ENCODE data around the gene TNFRSF4. TPM values are rescaled to one million over a fixed set of nuclear protein-coding genes. Genes with fewer than 3 reads are reported as not detected.

The TNFRSF4 gene
- total and polyA plus RNA-seq, 2 of the 8 experiments (the other 6 are each of a cell fraction or from before 2014, with no cell fraction given): 0.06 TPM; not detected in 1

- no peak for FAIRE-seq
- no peaks in the 10 kb centered on the region for H3K23me2 ChIP-seq (ENCODE audit: low read depth, low read length)
- no peak overlapping the region for H4K91ac ChIP-seq (replicated peaks; ENCODE audit: insufficient read length, low read length)
- H3K23ac ChIP-seq (ENCODE audit: insufficient read length): no peak overlapping the region
- DNase-seq (ENCODE audit: low read depth in 1 of 2, low spot score in 2 of 2): no peak
- H3K4ac ChIP-seq (replicated peaks; ENCODE audit: insufficient read length, low read depth, low read length): no peak overlapping the region
- H3K27ac ChIP-seq (ENCODE audit: low read depth, low read length): no peak overlapping the region; the same call in 1 of the 2 replicates
- no peak overlapping the region for H2AK5ac ChIP-seq (ENCODE audit: low read depth, low read length)
- peak overlapping the region; percentile 78; the same call in 1 of the 2 replicates for H2BK5ac ChIP-seq (ENCODE audit: low read depth, low read length)
- no peak overlapping the region for H2BK20ac ChIP-seq (ENCODE audit: low read length)
- no peaks in the 10 kb centered on the region for H3K9me3 ChIP-seq (ENCODE audit: insufficient read depth in 2 of 2, low read depth in 1 of 2, low read length in 1 of 2)
- H3K4me3 ChIP-seq (ENCODE audit: extremely low read depth in 1 of 4, insufficient read depth in 2 of 4, low read depth in 3 of 4, low read length in 4 of 4): no peak overlapping the region
- ChIA-PET POLR2A (ENCODE audit: partially characterized antibody) (interaction anchor here (1.5 kb wide), 1 partner anchor 13 kb away, joined by 7 read pairs; no protein-coding TSS in a partner anchor), CTCF (ENCODE audit: partially characterized antibody) (interaction anchor here (0.6 to 2.0 kb wide), 6 partner anchors 10 to 193 kb away, joined by 3 to 11 read pairs (median 4); partner anchors contain the start of gene B3GALT6)
- H3K18ac ChIP-seq (ENCODE audit: extremely low read depth, low read length): peak overlapping the region; percentile 6; the same call in 1 of the 2 replicates
- peaks cover 7 to 31% of the 10 kb centered on the region in 2 experiments for H4K20me1 ChIP-seq (replicated peaks in 1 of 2; ENCODE audit: control insufficient read depth in 1 of 2, insufficient read depth in 2 of 2, low read length in 2 of 2)
- H2BK15ac ChIP-seq (ENCODE audit: low read length): no peak overlapping the region
- 88% methylated on average over 23 of the region's 31 CpGs; no CpG with 5 or more reads in 1 of the 2 experiments for WGBS, 2 experiments (ENCODE audit: extremely low coverage in 1 of 2, insufficient coverage in 1 of 2, insufficient read length in 1 of 2, insufficient replicate concordance in 2 of 2, low coverage in 1 of 2, low lambda C conversion rate in 2 of 2, missing lambda C conversion rate in 1 of 2)
- H3K14ac ChIP-seq (ENCODE audit: insufficient read length): no peak overlapping the region
- H3K4me2 ChIP-seq (ENCODE audit: insufficient read depth in 1 of 2, low read depth in 2 of 2, low read length in 2 of 2): peak overlapping the region; percentile 28 to 33; a peak in 3 of 4 replicates
- H3K27me3 ChIP-seq (replicated peaks in 1 of 4; ENCODE audit: control insufficient read depth in 3 of 4, extremely low read depth in 1 of 4, insufficient read depth in 3 of 4, low read length in 3 of 4): no peaks in the 10 kb centered on the region
- peak overlapping the region; percentile 63; the same call in 1 of the 2 replicates for H2BK12ac ChIP-seq (ENCODE audit: low read depth, low read length)
- no peak overlapping the region for H3K9ac ChIP-seq (replicated peaks in 1 of 4; ENCODE audit: extremely low read depth in 1 of 4, low read depth in 3 of 4, low read length in 3 of 4)
- peak overlapping the region; percentile 45 for H4K5ac ChIP-seq (ENCODE audit: insufficient read length, low read depth, low read length)
- H2AFZ ChIP-seq (ENCODE audit: low read length): no peak overlapping the region
- peaks cover 0 to 14% (median 8%) of the 10 kb centered on the region in 4 experiments; a peak in 6 of 7 replicates for H3K4me1 ChIP-seq (replicated peaks in 1 of 4; ENCODE audit: control insufficient read depth in 3 of 4, insufficient read depth in 4 of 4, low read length in 3 of 4)
- peaks cover 0 to 5% of the 10 kb centered on the region in 2 experiments; a peak in 1 of 4 replicates for H3K79me2 ChIP-seq (ENCODE audit: control insufficient read depth in 1 of 2, insufficient read depth in 2 of 2, low read length in 2 of 2)
- H3K79me1 ChIP-seq (ENCODE audit: low read depth, low read length): peaks cover 8% of the 10 kb centered on the region
- H3K56ac ChIP-seq (replicated peaks; ENCODE audit: insufficient read length, low read depth, low read length): no peak overlapping the region
- peak overlapping the region; percentile 66 for H4K8ac ChIP-seq (ENCODE audit: extremely low read depth, insufficient read depth, low read length)
- H3K36me3 ChIP-seq (ENCODE audit: control insufficient read depth in 2 of 4, insufficient read depth in 4 of 4, low read length in 3 of 4): peaks cover 2 to 35% (median 19%) of the 10 kb centered on the region in 4 experiments; a peak in 7 of 8 replicates
- no peak overlapping the region for H2BK120ac ChIP-seq (replicated peaks; ENCODE audit: low read depth, low read length)
- no peak for TF ChIP-seq GABPA (IDR thresholded peaks at IDR 0.05; ENCODE audit: borderline replicate concordance, insufficient read depth, low read length)
- no peak for TF ChIP-seq RBBP5 (IDR thresholded peaks at IDR 0.05; ENCODE audit: borderline replicate concordance, low read depth, low read length)
- no peak for TF ChIP-seq NANOG (IDR thresholded peaks at IDR 0.05; ENCODE audit: insufficient read depth, low read depth, low read length, poor library complexity, severe bottlenecking)
- no peak for TF ChIP-seq CHD2 (IDR thresholded peaks at IDR 0.05; ENCODE audit: low read length)
- TF ChIP-seq TCF12 (IDR thresholded peaks at IDR 0.05; ENCODE audit: low read depth, low read length): no peak
- no peak for TF ChIP-seq ATF2 (IDR thresholded peaks at IDR 0.05; ENCODE audit: low read length)
- no peak for TF ChIP-seq BCL11A (IDR thresholded peaks at IDR 0.05; ENCODE audit: low read depth in 2 of 2, low read length in 2 of 2)
- no peak for TF ChIP-seq TAF7 (optimal IDR thresholded peaks at IDR 0.05; ENCODE audit: borderline replicate concordance, low read depth, low read length)
- TF ChIP-seq CBX5 (IDR thresholded peaks at IDR 0.05; ENCODE audit: low read depth, low read length): no peak
Measured at GRCh38 chr1:1256956-1257871, 43.3 kb upstream of the TNFRSF4 start.
